LNCaP clone FGC (cell line): ENCODE results near the gene CCM2.

ENCODE experiments used
- DNase-seq: peaks from one replicate; pipeline ENCODE4 v3.0.0-alpha.2; 2011; ENCODE audit warnings: low read depth
- H3K4me3 ChIP-seq: 2 replicates; pipeline ENCODE4 v1.5.1; 2011; ENCODE audit warnings: mild to moderate bottlenecking, low read depth, low read length, control low read depth
- CTCF ChIP-seq: IDR thresholded peaks from 2 replicates; pipeline ENCODE4 v1.5.1; 2012; ENCODE audit warnings: mild to moderate bottlenecking; ENCODE audit not compliant: control insufficient read depth, insufficient read depth; ENCODE audit errors: extremely low read depth

The CCM2 gene

GRCh38 chr7:44965441-44965903, 34.5 kb upstream of the CCM2 start:
- no peak for TF ChIP-seq CTCF
- H3K4me3 ChIP-seq: no peak overlapping the region
- DNase-seq: no peak

DNA sequence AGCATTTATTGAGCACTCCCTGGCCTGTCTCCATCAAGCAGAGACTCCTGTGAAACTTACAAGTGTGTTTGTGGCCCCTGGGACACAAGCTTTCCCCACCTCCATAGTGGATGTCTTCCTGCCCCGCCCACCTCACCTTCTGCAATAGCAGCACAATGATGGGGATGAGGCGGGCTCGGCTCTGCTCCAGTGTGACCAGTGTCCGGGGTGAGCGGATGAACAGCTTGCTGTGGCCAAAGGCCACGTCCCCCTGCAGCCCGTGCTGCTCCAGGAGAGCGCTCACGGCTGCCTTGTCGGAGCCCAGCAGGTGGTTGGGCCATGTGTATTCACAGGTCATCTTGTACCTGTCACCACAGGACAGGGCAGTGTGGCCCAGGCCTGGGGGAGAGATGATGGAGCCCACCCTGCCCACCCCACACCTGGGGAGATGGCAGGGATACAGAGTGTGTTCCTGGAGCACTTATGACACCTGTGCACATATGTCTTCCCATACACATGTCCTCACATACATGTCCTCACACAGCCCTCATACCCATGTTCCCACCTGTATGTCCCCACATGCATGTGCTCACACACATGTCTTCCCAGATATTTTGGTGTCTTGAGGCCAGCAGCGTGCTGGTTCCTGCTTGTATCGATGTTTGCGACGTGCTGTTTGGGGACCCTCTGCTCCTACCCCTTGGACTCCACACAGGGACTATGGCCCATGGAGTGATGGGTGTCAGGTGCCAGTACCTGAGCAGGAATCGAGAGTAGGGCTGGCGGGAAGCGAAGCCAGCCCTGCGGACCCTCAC, 33.9 kb upstream of the CCM2 start:
- TF ChIP-seq CTCF: no peak
- H3K4me3 ChIP-seq: no peak overlapping the region
- DNase-seq: no peak

- no peak overlapping the region for H3K4me3 ChIP-seq
- no peak for DNase-seq
- TF ChIP-seq CTCF: no peak
Measured at GRCh38 chr7:44966731-44967538, 33.1 kb upstream of the CCM2 start.

- no peak overlapping the region for H3K4me3 ChIP-seq
- DNase-seq: no peak
- TF ChIP-seq CTCF: no peak
Measured at GRCh38 chr7:44967571-44968446, 32.2 kb upstream of the CCM2 start.

DNA sequence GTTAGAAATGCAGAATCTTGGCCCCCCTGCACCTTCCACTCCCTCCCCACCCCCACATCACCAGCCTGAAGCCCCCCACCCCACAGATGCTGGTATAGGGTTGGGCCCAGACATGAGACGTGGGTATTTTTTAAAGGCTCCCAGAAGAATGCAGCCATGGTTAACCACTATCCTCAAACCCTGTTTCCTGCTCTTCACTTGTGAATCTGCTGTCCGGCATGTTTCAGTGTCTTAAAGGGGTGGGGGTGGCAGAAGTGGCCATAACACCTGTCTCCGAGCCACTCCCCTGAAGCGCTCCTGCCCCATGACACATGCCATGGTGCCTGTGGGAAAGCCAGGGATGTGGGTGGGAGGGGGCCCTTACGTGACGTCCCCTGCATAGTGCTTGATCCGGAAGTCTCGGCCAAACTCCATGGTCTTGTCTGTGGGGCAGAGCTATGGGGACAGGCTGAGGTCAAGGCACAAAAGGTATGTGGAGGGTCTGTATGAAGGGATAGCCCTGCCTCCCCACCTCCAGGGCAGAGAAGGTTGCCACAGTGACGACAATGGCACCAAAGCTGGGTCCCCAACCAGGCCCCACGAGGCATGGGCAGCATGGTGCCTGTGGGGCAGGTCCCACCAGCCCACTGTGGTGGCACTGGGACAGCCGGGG, 30.8 kb upstream of the CCM2 start:
- TF ChIP-seq CTCF: no peak
- no peak for DNase-seq

GRCh38 chr7:44969701-44970522, 30.1 kb upstream of the CCM2 start:
- TF ChIP-seq CTCF: no peak
- no peak for DNase-seq
- no peak overlapping the region for H3K4me3 ChIP-seq

More for the DNA sequence above, 30.8 kb upstream of the CCM2 start:
- no peak overlapping the region for H3K4me3 ChIP-seq
